PC-9 (cell line): ENCODE results near the gene SPARCL1. TPM values are rescaled to one million over a fixed set of nuclear protein-coding genes. Genes with fewer than 3 reads are reported as not detected.

Experiments
- BruUV-seq: library from RNA; stranded (reverse); fragments of 400-500 nt; replicated peaks from 2 replicates; lab custom pipeline; 2021; lab: Mats Ljungman, UMichigan
- CTCF ChIA-PET: fragments of 300-600 bp; sonication (Branson Sonifier 250); formaldehyde crosslinking; loops from one replicate; lab custom pipeline; 2022; ENCODE audit warnings: antibody characterized with exemption; lab: Charles Lee
- POLR2A ChIA-PET: fragments of 300-600 bp; sonication (Branson Sonifier 250); formaldehyde crosslinking; loops from one replicate; lab custom pipeline; 2022; ENCODE audit warnings: antibody characterized with exemption; ENCODE audit not compliant: unreplicated experiment; lab: Charles Lee
- DNase-seq, 2 experiments: peaks; one replicate each; pipeline versions ENCODE4 v3.0.0 to v3.0.0-alpha.2; 2015 to 2022; ENCODE audit warnings: mixed read lengths in 1 of 2
- H2AFZ ChIP-seq: fragments of 200-600 bp; sonication (generic); 2 replicates; pipeline ENCODE4 v1.8.1; 2017; ENCODE audit warnings: antibody characterized with exemption
- H3F3A ChIP-seq: fragments of 200-600 bp; sonication (generic); 2 replicates; pipeline ENCODE4 v1.8.1; 2017; ENCODE audit warnings: antibody characterized with exemption, mild to moderate bottlenecking, low read depth; ENCODE audit not compliant: insufficient read depth
- H3K27ac ChIP-seq: fragments of 200-600 bp; sonication (generic); 2 replicates; pipeline ENCODE4 v1.6.1; 2016; ENCODE audit warnings: mixed run types
- H3K27me3 ChIP-seq: fragments of 200-600 bp; sonication (generic); 2 replicates; pipeline ENCODE4 v1.6.1; 2016; ENCODE audit warnings: low read depth, mixed run types; ENCODE audit not compliant: insufficient read depth
- H3K36me3 ChIP-seq: fragments of 200-600 bp; sonication (generic); 2 replicates; pipeline ENCODE4 v1.6.1; 2016; ENCODE audit warnings: low read depth, mixed run types
- H3K4me1 ChIP-seq: fragments of 200-600 bp; sonication (generic); replicated peaks from 2 replicates; pipeline ENCODE4 v1.6.1; 2016; ENCODE audit warnings: mixed run types; ENCODE audit not compliant: insufficient read depth
- H3K4me2 ChIP-seq: fragments of 200-600 bp; sonication (generic); 2 replicates; pipeline ENCODE4 v1.6.1; 2017; ENCODE audit warnings: mixed run types
- H3K4me3 ChIP-seq: fragments of 200-600 bp; sonication (generic); 2 replicates; pipeline ENCODE4 v1.6.1; 2016; ENCODE audit warnings: mixed run types
- H3K79me2 ChIP-seq: fragments of 200-600 bp; sonication (generic); 2 replicates; pipeline ENCODE4 v1.6.1; 2017; ENCODE audit warnings: low read depth, mixed run types
- H3K9me2 ChIP-seq: fragments of 200-600 bp; sonication (generic); 2 replicates; pipeline ENCODE4 v1.8.1; 2017; ENCODE audit warnings: mild to moderate bottlenecking; ENCODE audit not compliant: insufficient read depth
- H3K9me3 ChIP-seq: fragments of 200-600 bp; sonication (generic); 2 replicates; pipeline ENCODE4 v1.8.1; 2016; ENCODE audit warnings: low read depth; ENCODE audit not compliant: insufficient read depth
- H4K20me1 ChIP-seq: fragments of 200-600 bp; sonication (generic); 2 replicates; pipeline ENCODE4 v1.8.1; 2017; ENCODE audit not compliant: insufficient read depth
- EZH2 ChIP-seq: fragments of 200-600 bp; sonication (generic); IDR thresholded peaks from 2 replicates; pipeline ENCODE4 v1.8.0; 2017; ENCODE audit warnings: antibody characterized with exemption, low read depth
- intact Hi-C: fragments of 100-400 bp; cut with micrococcal nuclease; formaldehyde crosslinking; loops from one replicate; pipeline ENCODE4 v1.10.0; 2022; ENCODE audit not compliant: unreplicated experiment
- total RNA-seq: library from RNA; stranded (reverse); gene quantifications from 2 replicates; pipeline ENCODE4 v1.2.3, GENCODE V29; 2021
- TF ChIP-seq, protein P1 (sequence below): fragments of 200-600 bp; sonication (generic); conservative IDR thresholded peaks from 2 replicates; pipeline ENCODE4 v1.6.1; 2017; ENCODE audit warnings: mixed run types, antibody characterized with exemption, mild to moderate bottlenecking, moderate library complexity

The SPARCL1 gene
- total RNA-seq, 1 experiment from 2014 or later: not detected

DNA sequence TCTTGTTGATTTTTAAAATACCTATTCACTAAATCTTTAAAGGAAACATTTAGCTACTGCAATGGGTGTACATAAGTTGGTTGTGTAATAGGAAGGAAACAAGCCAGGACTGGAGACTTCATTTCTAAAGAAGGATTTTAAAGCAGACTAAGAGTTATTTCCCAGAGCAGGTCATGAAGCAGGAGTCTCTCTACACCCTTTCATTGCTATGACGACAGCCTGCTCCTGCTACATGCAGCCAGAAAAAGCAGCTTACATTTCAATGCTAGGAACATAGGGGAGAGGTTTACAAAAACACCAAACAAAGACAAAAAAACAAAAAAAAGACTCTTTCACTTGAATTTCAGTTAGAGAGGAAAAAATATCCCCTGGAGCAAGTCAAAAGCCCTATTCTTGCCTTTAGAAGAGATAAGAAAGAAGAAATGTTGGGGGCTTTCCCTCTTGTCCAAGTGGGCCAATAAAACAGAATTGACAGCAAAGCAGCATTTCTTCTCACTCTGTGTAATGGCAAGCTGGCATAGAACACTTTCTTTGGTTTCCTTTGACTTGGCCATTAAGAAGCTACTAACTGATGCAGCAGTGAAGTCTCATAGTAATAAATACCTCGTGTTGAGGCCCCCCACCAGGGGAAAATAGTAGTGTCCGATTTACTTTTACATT lies 3.4 kb downstream of the SPARCL1 start:
- no peak overlapping the region for H3K27ac ChIP-seq
- intact Hi-C loops: no loop called here
- TF ChIP-seq, protein P1, sequence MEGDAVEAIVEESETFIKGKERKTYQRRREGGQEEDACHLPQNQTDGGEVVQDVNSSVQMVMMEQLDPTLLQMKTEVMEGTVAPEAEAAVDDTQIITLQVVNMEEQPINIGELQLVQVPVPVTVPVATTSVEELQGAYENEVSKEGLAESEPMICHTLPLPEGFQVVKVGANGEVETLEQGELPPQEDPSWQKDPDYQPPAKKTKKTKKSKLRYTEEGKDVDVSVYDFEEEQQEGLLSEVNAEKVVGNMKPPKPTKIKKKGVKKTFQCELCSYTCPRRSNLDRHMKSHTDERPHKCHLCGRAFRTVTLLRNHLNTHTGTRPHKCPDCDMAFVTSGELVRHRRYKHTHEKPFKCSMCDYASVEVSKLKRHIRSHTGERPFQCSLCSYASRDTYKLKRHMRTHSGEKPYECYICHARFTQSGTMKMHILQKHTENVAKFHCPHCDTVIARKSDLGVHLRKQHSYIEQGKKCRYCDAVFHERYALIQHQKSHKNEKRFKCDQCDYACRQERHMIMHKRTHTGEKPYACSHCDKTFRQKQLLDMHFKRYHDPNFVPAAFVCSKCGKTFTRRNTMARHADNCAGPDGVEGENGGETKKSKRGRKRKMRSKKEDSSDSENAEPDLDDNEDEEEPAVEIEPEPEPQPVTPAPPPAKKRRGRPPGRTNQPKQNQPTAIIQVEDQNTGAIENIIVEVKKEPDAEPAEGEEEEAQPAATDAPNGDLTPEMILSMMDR: no peak
- no peak for TF ChIP-seq EZH2
- H3K27me3 ChIP-seq: no peaks in the 10 kb centered on the region
- no peak overlapping the region for H2AFZ ChIP-seq
- no peaks in the 10 kb centered on the region for H3K36me3 ChIP-seq
- H3K4me1 ChIP-seq: peaks cover 23% of the 10 kb centered on the region
- CTCF ChIA-PET: no interaction called here
- peaks cover 16% of the 10 kb centered on the region; the same call in 1 of the 2 replicates for H3F3A ChIP-seq
- no peaks in the 10 kb centered on the region for H3K79me2 ChIP-seq
- H4K20me1 ChIP-seq: no peaks in the 10 kb centered on the region
- no peak overlapping the region for H3K4me3 ChIP-seq
- DNase-seq: no peak
- no TSS peak for BruUV-seq
- no peaks in the 10 kb centered on the region; the same call in 1 of the 2 replicates for H3K9me3 ChIP-seq
- H3K4me2 ChIP-seq: no peak overlapping the region
- POLR2A ChIA-PET: no interaction called here
- H3K9me2 ChIP-seq: no peaks in the 10 kb centered on the region

DNA sequence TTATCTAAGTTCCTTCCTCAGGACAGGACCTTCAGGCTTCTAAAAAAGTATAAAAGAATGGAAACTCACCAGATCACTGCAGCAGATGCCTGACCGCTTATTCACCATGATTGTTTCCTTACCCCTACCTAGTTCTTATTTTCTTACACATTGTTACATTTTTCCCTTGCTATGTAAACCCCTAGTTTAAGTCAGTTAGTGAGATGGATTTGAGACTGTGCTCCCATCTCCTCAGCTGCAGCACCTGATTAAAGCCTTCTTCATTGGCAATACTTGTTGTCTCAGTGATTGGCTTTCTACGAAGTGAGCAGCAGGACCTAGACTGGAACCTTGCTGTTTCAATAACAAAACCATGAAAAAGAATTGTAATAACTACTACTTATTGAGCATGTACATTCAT lies 4.7 kb downstream of the SPARCL1 start:
- H3K79me2 ChIP-seq: no peaks in the 10 kb centered on the region
- no peaks in the 10 kb centered on the region for H3K27me3 ChIP-seq
- no peak overlapping the region for H3K27ac ChIP-seq
- BruUV-seq: no TSS peak
- H3K4me1 ChIP-seq: peaks cover 26% of the 10 kb centered on the region
- H3K9me2 ChIP-seq: no peaks in the 10 kb centered on the region
- ChIA-PET CTCF (no interaction called here), POLR2A (no interaction called here)
- H3F3A ChIP-seq: peaks cover 16% of the 10 kb centered on the region; the same call in 1 of the 2 replicates
- intact Hi-C loops: loop anchor here (5.0 kb wide), 1 partner anchor 252 kb away; no protein-coding TSS in a partner anchor
- no peak for DNase-seq
- no peak overlapping the region for H3K4me2 ChIP-seq
- no peaks in the 10 kb centered on the region for H4K20me1 ChIP-seq
- no peaks in the 10 kb centered on the region for H3K36me3 ChIP-seq
- H3K4me3 ChIP-seq: no peak overlapping the region
- TF ChIP-seq, protein P1: no peak
- TF ChIP-seq EZH2: no peak
- H3K9me3 ChIP-seq: no peaks in the 10 kb centered on the region; the same call in 1 of the 2 replicates
- no peak overlapping the region for H2AFZ ChIP-seq

DNA sequence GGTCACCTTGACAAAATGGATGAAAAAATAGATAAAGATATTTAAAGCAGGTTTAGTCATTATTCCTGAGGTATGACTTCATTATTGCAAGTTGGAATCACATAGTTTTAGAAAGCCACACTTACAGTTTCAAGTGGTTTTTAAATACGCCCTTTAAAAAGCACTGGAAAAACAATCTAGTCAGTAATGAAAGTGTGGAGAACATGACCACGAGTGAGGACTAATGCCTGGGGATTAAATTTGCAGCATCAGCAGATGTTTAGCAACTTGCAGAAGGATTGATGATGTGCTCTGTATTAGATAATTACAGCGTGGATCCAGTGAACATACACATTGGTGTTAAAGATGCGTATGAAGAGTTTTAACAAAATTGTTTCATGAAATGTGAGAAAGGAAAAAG lies 5.9 kb downstream of the SPARCL1 start:
- CTCF ChIA-PET: no interaction called here
- intact Hi-C loops: loop anchor here (5.0 kb wide), 1 partner anchor 251 kb away; no protein-coding TSS in a partner anchor
- no peak for DNase-seq
- H3K9me3 ChIP-seq: no peaks in the 10 kb centered on the region; the same call in 1 of the 2 replicates
- H3K36me3 ChIP-seq: no peaks in the 10 kb centered on the region
- H3K27me3 ChIP-seq: no peaks in the 10 kb centered on the region
- H3K4me3 ChIP-seq: no peak overlapping the region
- POLR2A ChIA-PET: no interaction called here
- H3K9me2 ChIP-seq: no peaks in the 10 kb centered on the region
- H3K4me1 ChIP-seq: peaks cover 26% of the 10 kb centered on the region
- no peak overlapping the region for H3K27ac ChIP-seq
- TF ChIP-seq, protein P1: no peak
- TF ChIP-seq EZH2: no peak
- no TSS peak for BruUV-seq
- H2AFZ ChIP-seq: no peak overlapping the region
- H4K20me1 ChIP-seq: no peaks in the 10 kb centered on the region
- H3K4me2 ChIP-seq: no peak overlapping the region
- H3K79me2 ChIP-seq: no peaks in the 10 kb centered on the region
- peaks cover 16% of the 10 kb centered on the region; the same call in 1 of the 2 replicates for H3F3A ChIP-seq
